Thyroid gland (tissue), 4 donors: ENCODE measurements around the gene KAT6B.

Experiments used
- CTCF ChIP-seq, 6 experiments: fragments of 200-600 bp in 3 of 6; fragments of 450-650 bp in 3 of 6; sonication (generic) in 3 of 6; IDR thresholded peaks; one replicate each; pipeline ENCODE4 v1.5.1; 2016 to 2019; ENCODE audit warnings: antibody characterized with exemption in 6 of 6, mild to moderate bottlenecking in 2 of 6, inconsistent platforms in 1 of 6, moderate library complexity in 1 of 6
- POLR2A ChIP-seq, 2 donors: fragments of 450-650 bp; IDR thresholded peaks; one replicate each; pipeline ENCODE4 v1.6.1; 2017; ENCODE audit warnings: antibody characterized with exemption in 2 of 2, mild to moderate bottlenecking in 2 of 2, moderate library complexity in 1 of 2

DNA sequence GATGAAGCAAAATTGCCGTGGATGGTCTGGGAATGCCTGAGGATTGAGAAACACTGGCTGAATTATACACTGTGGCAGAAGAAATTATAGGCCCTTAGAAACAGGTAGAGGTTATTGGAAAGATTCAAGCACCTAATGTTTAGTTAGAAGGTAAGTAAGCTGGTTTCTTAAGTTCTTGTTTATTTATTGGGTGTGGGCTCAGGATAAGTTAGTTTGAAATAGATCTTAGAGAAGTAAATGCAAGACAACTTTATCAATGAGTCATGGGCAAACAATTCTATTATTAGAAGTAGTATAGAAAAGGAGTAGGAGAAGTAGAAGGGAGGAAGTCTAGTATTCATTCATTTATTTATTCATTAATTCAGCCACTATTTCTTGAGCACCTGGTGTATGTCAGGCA, 96.5 kb downstream of the KAT6B start:
- TF ChIP-seq CTCF (IDR thresholded peaks at IDR 0.05) (no peak), POLR2A (IDR thresholded peaks at IDR 0.05) (no peak)
